HFFc6 (cell line): Measurements from ENCODE around the gene FAM210A. TPM values are rescaled to one million over a fixed set of nuclear protein-coding genes. Genes with fewer than 3 reads are reported as not detected.

Experiments used
- DNase-seq: peaks from one replicate; pipeline ENCODE4 v3.0.0-alpha.2; 2018
- H3K27ac Mint-ChIP-seq: 2 replicates; pipeline ENCODE4 v1.8.0; 2020; ENCODE audit warnings: mild to moderate bottlenecking, mixed read lengths
- H3K27me3 Mint-ChIP-seq: 2 replicates; pipeline ENCODE4 v1.8.0; 2021; ENCODE audit warnings: mild to moderate bottlenecking, moderate library complexity, mixed read lengths; ENCODE audit not compliant: insufficient read depth
- H3K36me3 Mint-ChIP-seq: 2 replicates; pipeline ENCODE4 v1.8.0; 2021; ENCODE audit warnings: low read depth, mixed read lengths
- H3K4me1 Mint-ChIP-seq: 2 replicates; pipeline ENCODE4 v1.8.0; 2020; ENCODE audit warnings: low read depth, mixed read lengths
- H3K4me3 Mint-ChIP-seq: 2 replicates; pipeline ENCODE4 v1.8.0; 2020; ENCODE audit warnings: mild to moderate bottlenecking, moderate library complexity, mixed read lengths
- H3K9me3 Mint-ChIP-seq: 2 replicates; pipeline ENCODE4 v1.8.0; 2020; ENCODE audit warnings: mild to moderate bottlenecking, mixed read lengths
- total RNA-seq, 6 experiments: library from RNA; stranded (reverse); fragmentation: NEBNext Ultra II Directional; extraction: Animal tissue kit (Norgen Biotek cat#: 25700); gene quantifications; 2 replicates in 1 of 6; 3 replicates in 5 of 6; pipeline ENCODE4 v1.2.3, GENCODE V29; 2021
- TF ChIP-seq, protein P1 (sequence below): fragments of 200-600 bp; sonication (generic); IDR thresholded peaks from 2 replicates; pipeline ENCODE4 v1.5.0; 2021; ENCODE audit warnings: antibody characterized with exemption, mild to moderate bottlenecking

The FAM210A gene
- total RNA-seq, 6 experiments from 2014 or later, result 11.5 to 19.7 (median 13.0) TPM

DNA sequence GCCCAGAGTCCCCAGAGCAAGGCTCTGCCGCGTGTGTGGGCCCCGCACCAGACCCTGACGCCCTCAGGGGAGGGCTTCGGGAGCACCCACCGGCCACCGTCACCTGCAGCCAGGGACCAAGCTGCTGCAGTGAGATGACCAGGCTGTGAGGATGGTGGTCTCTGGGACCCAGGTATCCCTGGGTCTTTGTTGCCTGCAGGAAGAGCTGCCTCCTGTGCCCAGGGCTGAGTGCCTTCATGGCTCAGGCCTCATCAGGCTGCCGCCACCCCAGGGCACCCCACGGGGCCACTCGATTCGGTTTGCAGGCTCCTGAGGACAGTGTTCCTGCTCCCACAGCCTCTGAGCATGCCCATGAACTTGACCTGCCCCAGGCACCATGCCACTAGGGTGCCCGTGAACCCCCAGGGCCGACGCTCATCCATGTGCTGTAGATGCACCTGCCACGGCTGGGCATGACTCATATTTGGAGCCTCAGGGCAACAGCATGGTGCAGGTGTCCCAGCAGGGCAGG, 109.8 kb downstream of the FAM210A start:
- no peaks in the 10 kb centered on the region for H3K36me3 Mint-ChIP-seq
- TF ChIP-seq, protein P1, sequence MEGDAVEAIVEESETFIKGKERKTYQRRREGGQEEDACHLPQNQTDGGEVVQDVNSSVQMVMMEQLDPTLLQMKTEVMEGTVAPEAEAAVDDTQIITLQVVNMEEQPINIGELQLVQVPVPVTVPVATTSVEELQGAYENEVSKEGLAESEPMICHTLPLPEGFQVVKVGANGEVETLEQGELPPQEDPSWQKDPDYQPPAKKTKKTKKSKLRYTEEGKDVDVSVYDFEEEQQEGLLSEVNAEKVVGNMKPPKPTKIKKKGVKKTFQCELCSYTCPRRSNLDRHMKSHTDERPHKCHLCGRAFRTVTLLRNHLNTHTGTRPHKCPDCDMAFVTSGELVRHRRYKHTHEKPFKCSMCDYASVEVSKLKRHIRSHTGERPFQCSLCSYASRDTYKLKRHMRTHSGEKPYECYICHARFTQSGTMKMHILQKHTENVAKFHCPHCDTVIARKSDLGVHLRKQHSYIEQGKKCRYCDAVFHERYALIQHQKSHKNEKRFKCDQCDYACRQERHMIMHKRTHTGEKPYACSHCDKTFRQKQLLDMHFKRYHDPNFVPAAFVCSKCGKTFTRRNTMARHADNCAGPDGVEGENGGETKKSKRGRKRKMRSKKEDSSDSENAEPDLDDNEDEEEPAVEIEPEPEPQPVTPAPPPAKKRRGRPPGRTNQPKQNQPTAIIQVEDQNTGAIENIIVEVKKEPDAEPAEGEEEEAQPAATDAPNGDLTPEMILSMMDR, result no peak
- DNase-seq, result no peak
- no peaks in the 10 kb centered on the region for H3K9me3 Mint-ChIP-seq
- no peak overlapping the region for H3K27ac Mint-ChIP-seq
- H3K4me1 Mint-ChIP-seq, result peaks cover 8% of the 10 kb centered on the region
- peaks cover 24% of the 10 kb centered on the region for H3K27me3 Mint-ChIP-seq
- no peak overlapping the region for H3K4me3 Mint-ChIP-seq

DNA sequence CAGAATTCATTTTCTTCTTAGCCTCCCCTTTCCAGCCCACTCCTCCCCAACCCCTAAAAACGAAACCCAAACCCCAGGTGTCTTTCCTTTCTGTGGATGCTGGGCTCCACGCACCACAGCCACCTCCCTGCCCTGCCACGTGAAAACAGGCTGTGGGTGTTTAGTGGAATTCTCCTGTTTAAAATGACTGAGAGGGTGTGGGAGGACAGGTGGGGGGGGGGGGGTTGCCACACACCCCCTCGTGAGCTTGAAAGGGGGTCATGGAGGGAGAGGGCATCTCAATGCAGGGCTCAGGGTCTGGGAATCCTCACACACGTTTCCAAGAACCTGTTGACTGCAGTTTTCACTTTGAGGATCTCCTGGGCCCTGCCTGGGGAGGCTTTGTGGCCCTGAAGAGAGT, 110.3 kb downstream of the FAM210A start:
- H3K27me3 Mint-ChIP-seq, result peaks cover 26% of the 10 kb centered on the region

DNA sequence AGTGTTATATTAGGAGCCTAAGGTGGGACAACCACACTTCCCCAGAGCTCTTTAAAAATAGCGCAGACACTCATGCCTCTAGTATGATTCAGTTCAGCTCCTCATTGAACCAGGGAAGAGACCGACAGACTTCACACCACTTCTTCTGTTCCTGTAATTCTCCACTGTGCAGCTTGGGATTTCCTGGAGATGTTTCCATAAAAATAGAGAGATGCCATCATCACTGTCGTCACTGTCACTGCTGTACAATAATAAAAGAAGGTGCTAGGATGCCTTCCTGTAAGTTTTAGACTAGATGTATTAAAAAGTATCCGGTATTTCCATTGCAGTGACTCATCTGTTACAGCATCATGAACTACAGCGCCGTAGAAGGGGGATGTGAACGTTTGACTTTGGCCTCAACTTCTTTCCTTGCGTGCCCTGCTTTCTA, 110.9 kb downstream of the FAM210A start:
- no peak overlapping the region for H3K4me3 Mint-ChIP-seq
- H3K36me3 Mint-ChIP-seq, result no peaks in the 10 kb centered on the region
- DNase-seq, result no peak
- H3K4me1 Mint-ChIP-seq, result peaks cover 17% of the 10 kb centered on the region
- no peaks in the 10 kb centered on the region for H3K9me3 Mint-ChIP-seq
- H3K27ac Mint-ChIP-seq, result no peak overlapping the region
- H3K27me3 Mint-ChIP-seq, result peaks cover 26% of the 10 kb centered on the region
- TF ChIP-seq, protein P1, result no peak

More for the DNA sequence above, 110.3 kb downstream of the FAM210A start:
- DNase-seq, result no peak
- Mint-ChIP-seq H3K4me1 (peaks cover 13% of the 10 kb centered on the region), H3K27ac (no peak overlapping the region), H3K36me3 (no peaks in the 10 kb centered on the region), H3K4me3 (no peak overlapping the region), H3K9me3 (no peaks in the 10 kb centered on the region)
- TF ChIP-seq, protein P1, result no peak

DNA sequence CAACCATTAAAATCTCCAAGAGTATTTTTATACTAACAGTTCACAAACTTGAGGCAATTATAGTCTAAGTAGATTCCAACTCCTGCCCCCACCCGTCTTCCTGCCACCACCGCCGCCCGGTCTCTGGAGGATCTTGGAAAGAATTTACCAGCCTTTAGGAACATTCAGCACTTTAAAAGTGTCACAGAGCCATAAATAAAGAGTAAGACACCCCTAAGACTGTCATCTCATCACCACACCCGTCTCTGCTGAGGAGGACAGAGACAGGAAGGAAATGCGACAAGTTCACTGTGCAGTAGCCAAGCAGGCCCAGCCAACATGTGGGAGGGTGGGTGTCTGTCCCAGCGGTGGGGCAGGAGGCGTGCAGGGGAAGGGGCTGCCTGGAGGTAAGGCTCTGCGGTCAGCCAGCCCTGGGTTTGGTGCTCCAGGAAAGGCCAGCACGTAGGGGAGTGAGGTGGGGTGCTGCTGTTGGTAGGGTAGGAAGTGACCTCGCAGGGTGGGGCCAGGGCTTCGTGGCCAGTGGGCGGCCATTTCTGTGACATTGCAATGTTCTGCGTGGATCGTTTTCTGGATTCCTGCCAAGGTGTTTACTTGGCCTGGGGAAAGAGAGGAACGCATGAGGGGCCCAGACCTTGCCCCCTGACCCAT, 111.6 kb downstream of the FAM210A start:
- Mint-ChIP-seq H3K36me3 (no peaks in the 10 kb centered on the region), H3K9me3 (no peaks in the 10 kb centered on the region), H3K4me3 (no peak overlapping the region), H3K4me1 (peaks cover 17% of the 10 kb centered on the region), H3K27me3 (peaks cover 25% of the 10 kb centered on the region), H3K27ac (no peak overlapping the region)
- DNase-seq, result no peak
- TF ChIP-seq, protein P1, result no peak

DNA sequence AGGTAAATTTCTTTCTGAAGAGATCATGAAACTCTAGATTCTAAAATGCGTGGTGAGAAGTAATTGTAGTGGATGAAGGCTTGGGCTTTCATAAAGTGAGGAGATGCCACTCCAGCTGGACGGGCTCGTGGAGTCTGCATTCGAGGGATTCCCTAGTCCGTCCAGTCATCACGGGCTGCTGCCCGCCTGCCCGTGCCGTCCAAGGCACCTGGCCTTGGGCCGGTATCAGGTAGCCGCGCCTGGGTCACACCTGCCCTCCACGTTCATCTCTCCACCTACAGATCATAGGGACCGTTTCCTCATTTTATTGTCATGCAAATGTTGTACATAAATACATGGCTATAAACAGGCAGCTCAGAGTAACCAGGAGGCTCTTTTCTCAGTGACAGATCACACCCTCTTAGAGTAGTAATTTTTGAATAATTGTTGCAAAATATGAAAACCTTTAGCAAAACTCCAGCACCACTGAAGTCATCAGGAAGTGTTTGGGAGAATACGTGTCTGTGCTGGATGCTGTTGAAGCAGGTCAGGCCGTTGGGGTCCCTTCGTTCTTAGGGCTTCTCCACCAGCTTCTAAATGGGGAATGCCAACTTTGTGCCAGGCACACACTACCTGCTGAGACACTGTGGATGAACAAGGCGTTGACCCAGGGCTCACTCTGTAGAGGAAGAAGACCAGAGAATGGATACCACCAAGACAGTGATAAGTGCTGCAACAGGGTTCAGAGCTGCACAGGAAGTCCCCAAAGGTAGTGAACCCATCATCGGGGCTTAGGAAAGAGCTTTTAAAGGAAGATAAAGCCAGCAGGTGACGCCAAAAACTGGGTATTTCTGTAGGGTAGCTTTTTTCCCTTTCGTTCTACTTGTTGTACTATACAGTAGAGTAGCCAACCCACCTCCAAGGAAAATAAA, 112.5 kb downstream of the FAM210A start:
- no peak for DNase-seq
- H3K27ac Mint-ChIP-seq, result no peak overlapping the region
- TF ChIP-seq, protein P1, result no peak
- no peaks in the 10 kb centered on the region for H3K9me3 Mint-ChIP-seq
- peaks cover 17% of the 10 kb centered on the region for H3K4me1 Mint-ChIP-seq
- peaks cover 25% of the 10 kb centered on the region for H3K27me3 Mint-ChIP-seq
- no peak overlapping the region for H3K4me3 Mint-ChIP-seq
- no peaks in the 10 kb centered on the region for H3K36me3 Mint-ChIP-seq

Other genes starting within 250 kb of the FAM210A start
- 10 to 100 TPM; 26.8 to 32.1 (median 27.4) TPM for gene RNMT, start 115 bp upstream of the FAM210A start, total RNA-seq
- not detected for gene MC5R, start 97.6 kb upstream of the FAM210A start, total RNA-seq
- not detected for gene MC2R, start 189.0 kb upstream of the FAM210A start, total RNA-seq